Stimulated activated CD4-positive, alpha-beta T cell treated with anti-CD3 and anti-CD28 coated beads, TNF-alpha, amount 100 ng/mL, for 1 hour (primary cell): ENCODE measurements around the gene THRAP3.
"Not testable (repeated sequence)": the region's sequence is repeated elsewhere in the genome, so short reads cannot be mapped to it uniquely, and the experiment has no call there.

Source experiments
- DNase-seq, 3 donors: peaks; one replicate each; pipeline ENCODE4 v3.0.0-alpha.2; 2020; ENCODE audit warnings: low read depth in 3 of 3, low spot score in 1 of 3

Gene THRAP3

DNA sequence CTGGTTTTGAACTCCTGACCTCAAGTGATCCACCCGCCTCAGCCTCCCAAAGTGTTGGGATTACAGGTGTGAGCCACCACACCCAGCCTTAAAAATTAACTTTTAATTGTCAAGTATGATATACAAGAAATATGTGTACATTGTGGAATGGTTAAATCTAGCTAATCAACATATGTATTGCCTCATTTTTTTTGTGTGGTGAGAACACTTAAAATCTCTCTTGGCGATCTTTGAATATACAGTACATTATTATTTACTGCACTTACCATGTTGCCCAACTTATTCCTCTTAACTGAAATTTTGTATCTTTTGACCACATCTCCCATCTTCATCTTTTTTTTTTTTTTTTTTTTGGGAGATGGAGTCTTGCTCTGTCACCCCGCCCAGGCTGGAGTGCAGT is 23.3 kb downstream of the THRAP3 start:
- no peak for DNase-seq

DNA sequence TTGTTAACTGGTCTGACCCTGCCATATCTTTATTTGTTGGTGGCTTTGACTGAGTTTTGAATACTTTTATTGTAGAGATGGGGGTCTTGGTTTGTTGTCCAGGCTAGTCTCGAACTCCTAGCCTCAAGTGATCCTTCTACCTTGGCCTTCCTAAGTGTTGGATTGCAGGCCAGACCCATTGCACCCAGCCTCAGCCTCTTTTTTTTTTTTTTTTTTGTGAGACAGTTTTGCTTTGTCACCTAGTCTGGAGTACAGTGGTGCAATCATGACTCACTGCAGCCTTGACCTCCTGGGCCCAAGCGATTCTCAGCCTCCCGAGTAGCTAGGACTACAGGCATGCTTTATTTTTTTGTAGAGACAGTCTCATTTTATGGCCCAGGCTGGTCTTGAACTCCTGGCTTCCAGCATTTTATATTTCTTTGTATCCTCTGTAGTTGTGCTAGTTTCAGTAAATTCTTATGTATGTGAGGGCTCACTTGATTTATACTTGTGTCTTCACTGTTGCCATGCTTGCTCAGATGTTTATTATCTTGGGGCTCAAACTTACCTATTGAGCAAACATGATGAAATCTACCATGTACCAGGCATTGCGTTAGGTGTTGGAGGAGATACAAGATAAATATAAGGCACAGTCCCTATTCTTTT is 24.1 kb downstream of the THRAP3 start:
- DNase-seq, result no peak

DNA sequence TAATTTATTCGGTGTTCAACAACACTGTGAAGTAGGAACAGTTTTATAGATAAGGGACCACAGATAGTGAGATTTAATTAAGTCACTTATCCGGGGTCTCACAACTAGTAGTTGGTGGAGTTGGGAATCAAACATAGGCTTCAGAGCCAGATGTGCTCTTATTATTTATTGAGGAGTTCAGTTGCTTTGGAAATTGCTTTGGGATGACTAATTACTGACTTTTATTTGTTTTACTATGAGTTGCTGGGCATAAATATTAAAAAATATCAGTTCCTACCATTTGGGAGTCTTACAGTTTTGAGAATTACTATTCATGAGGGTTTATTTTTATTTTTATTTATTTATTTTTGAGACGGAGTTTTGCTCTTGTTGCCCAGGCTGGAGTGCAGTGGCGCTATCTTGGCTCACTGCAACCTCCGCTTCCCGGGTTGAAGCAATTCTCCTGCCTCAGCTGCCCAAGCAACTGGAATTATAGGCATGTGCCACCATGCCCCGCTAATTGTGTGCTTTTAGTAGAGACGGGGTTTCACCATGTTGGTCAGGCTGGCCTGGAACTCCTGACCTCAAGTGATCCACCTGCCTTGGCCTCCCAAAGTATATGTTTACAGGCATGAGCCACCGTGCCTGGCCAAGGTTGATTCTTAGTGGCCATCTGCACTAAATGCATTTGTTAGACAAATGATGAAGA is 27.7 kb downstream of the THRAP3 start:
- no peak for DNase-seq

DNA sequence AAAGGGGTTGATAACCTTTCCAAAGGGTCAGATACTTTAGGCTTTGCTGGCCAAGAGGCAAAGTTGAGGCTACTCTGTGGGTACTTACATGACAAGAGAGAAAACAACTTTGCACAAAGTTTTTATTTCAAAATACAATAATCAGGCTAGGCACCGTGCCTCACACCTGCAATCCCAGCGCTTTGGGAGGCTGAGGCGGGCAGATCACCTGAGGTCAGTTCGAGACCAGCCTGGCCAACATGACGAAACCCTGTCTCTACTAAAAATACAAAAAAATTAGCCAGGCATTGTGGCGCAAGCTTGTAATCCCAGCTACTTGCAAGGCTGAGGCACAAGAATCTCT is 28.2 kb downstream of the THRAP3 start:
- not testable (repeated sequence) for DNase-seq

DNA sequence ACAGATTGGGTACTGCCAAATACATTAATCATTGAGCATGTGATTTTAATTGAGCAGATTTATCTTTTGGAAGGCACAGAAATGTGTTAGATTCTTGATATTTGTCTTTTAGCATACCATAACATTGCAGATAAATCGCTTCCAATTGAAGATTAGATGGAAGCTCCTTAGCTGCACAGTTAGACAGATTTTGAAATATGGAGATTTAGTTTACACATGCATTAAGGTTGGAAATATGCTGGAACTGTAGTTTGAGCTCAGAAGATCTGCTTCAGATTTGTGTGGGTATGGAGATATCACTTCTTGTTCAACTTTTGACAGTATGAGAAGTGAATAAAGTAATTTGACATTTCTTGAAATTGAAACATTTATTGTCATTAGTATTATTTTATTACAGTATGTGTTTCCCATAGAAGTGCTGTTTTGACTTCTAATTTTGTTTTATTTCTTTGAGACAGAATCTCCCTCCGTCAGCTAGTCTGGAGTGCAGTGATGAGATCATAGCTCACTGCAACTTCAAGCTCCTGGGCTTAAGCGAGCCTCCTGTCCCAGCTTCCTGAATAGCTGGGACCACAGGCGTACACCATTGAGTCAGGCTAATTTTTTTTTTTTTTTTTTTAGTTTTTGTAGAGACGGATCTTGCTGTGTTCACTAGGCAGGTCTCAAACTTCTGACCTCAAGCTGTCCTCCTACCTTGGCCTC is 29.1 kb downstream of the THRAP3 start:
- no peak for DNase-seq

DNA sequence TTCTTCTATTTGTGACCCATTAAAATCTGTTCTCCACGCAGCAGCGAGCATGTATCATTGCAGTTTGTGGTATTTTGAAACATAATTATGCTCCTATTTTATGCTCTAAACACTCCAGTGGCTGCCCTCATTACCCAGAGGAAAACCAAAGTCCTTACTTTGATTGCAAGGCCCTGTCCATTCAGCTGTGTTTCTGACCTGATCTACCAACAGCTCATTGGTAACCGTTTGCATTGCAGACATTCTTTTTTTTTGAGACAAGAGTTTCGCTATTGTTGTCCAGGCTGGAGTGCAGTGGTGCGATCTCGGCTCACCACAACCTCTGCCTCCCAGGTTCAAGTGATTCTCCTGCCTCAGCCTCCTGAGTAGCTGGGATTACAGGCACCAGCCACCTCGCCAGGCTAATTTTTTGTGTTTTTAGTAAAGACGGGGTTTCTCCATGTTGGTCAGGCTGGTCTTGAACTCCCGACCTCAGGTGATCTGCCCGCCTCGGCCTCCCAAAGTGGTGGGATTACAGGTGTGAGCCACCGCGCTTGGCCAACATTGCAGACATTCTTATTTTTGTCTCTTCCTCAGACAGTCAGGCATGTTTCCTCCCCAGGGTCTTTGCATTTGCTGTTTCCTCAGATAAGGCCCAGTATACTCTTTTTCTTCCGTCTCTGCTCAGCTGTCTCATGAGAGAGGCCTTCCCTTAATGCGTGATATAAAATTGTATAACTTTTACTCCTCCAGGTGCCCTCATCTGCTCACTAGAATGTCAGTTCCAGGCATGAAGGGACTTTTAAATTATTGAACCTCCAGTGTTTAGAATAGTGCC is 32.5 kb downstream of the THRAP3 start:
- DNase-seq, result no peak

DNA sequence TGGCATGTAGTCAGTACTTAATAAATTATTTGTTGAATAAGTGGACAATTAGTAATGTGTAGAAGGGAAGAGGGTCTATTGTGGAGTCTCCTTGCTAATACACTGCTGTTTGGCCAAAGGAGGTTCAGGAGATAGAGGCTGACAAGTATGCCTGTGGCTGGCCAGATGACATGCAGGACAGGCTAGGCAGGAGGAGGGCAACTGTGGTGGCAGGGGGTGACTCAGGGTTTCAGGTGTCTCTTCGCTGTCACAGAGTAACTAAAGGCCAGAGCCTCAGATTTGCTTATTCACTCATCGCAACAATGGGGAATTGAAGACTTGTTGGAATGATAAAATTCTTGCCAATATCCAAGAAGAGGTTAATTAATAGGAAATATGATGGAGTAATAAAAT is 33.1 kb downstream of the THRAP3 start:
- DNase-seq, result no peak

DNA sequence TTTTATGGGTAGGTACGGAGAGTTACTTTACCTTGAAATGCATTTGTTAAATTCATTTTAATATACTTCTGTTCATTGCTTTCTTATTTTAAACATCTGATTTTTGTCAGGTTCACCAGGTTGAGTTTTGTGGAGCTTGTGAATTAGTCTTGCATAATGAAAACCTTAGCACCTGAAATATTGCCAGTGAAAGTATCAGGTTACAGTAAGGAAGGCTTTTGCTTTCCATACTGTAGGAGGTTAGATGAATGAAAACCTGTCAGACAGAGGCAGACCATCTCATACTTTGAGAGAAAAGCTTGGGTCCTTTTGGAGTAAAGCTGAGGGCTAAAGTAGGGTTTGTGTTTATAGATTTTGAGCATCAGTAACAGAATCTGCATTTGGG is 34.7 kb downstream of the THRAP3 start:
- DNase-seq, result no peak

DNA sequence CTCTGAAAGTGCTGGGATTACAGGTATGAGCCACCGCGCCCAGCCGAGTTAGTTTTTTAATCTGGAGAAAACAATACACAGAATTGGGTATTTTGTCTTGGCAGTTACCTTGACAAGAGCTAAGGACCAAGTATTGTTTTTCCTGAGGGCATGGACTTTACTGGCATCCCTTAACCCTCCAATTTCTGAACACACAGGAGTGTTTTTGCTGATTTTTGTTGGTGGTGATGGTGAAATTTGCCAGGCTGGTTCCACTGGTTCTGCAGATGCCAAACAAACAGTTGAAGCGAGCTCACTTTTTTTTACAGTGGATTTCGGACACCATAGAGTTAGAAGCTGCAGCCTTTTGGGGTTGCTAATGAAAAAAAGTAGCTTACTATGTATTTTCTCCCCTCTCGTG is 44.7 kb downstream of the THRAP3 start:
- DNase-seq, result no peak

DNA sequence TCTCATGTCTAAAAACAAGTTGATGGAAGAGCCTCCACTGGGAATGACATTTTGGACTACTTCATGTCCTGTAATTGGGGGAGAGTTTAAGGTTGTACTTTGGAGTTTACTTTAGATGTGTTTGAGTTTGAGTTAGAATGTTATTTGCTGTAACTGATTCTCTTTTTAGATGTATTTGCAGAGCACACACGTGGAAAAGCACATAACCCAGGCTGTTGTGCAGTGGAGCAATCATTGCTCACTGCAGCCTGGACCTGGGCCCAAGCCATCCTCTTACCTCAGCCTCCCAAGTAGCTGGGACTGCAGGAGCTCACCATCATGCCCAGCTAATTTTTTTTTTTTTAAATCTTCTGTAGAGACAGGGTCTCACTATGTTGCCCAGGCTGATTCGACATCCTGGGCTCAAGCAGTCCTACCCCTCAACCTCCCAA is 45.2 kb downstream of the THRAP3 start:
- DNase-seq, result no peak

DNA sequence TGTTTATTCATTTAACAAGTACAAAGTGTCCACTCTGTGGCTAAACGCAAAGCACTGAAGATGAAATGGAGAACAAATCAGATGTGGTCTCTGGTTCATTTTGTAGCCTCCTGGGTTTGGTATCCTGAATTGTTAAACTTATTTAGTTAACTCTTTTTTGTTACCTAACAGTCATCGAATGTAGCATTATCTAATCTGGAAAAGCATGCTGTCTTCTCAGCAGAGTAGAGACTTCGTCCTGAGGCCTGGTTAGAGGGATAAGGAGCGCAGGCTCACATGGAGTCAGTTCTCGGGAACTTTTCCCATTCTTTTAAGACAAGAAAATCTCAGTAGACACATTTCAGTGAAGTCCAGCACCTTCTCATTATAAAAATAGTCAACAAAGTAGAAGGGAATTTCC is 48.8 kb downstream of the THRAP3 start:
- DNase-seq, result no peak

DNA sequence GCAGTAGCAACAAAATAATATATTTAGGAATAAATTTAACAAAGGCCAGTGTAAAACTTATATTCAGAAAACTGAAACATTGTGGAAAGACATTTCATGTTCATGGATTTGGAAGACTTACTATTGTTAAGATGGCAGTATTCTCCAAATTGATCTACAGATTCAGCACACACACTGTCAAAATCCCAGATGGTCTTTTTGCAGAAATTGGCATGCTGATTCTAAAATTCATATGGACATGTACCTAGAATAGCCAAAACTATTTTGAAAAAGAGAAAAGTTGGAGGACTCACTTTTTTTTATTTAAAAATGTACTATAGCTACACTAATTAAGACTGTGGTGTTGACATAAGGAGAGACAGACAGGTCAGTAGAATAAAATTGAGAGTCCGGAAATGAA is 50.0 kb downstream of the THRAP3 start:
- DNase-seq, result no peak

DNA sequence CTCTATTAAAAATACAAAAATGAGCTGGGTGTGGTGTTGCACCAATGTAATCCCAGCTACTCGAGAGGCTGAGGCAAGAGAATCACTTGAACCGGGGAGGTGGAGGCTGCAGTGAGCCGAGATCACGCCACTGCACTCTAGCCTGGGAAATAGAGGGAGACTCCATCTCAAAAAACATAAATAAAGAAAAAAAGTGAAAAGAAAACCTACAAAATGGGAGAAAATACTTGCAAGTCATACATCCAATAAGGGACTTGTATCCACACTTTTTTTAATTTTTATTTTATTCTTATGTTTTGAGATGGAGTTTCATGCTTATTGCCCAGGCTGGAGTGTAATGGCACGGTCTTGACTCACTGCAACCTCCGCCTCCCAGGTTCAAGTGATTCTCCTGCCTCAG is 52.4 kb downstream of the THRAP3 start:
- DNase-seq, result no peak

DNA sequence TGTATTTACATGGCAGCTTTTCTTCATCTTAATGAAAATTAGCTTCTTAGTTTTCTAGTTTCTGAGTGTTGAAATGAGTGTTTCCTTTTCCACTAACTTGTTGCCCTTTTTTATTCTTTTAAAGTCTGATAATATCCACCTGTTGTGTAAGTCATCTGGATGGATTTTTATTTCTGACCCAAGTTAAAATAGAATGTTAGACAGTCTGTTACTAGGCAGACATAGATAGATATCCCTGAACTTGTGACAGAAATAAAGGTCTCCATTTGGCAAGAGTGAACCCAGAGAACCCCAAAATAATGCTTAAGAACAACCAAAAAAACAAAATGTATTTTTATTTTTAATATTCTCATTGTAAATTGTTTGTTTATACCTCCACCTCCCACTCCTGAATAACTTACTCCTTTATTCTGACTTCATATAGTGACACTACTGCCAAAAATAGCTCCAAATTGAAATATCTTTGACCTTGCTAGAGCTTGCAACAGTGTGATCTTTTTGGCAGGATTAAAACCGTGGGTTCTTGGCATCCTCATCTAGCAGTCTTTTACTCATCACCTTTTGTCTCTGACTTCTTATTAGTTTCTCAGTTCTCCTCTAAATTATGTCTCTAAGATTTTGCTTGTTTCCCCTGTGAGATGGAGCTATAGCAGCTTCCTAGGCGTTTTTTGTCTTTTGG is 55.0 kb downstream of the THRAP3 start:
- no peak for DNase-seq

DNA sequence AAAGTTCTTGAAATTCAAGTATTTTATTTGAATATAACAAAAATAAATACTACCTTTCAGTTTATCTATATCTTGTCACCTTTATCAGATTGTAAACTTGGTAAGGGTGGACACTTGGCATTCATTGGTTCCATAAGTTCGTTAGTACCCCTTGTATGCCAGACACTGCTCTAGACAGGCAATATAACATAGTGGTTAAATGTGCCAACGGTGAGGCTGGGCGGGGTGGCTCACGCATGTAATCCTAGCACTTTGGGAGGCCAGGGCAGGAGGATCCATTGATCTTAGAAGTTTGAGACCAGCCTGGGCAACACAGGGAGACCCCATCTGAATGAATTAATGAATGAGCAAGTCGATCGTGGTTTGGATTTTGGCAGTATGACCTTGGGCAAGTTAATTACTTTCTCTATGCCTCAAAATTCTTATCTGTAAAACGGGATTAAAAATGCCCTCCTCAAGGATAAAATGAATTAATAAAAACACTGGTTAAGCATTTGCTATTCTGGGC is 55.6 kb downstream of the THRAP3 start:
- DNase-seq, result no peak

DNA sequence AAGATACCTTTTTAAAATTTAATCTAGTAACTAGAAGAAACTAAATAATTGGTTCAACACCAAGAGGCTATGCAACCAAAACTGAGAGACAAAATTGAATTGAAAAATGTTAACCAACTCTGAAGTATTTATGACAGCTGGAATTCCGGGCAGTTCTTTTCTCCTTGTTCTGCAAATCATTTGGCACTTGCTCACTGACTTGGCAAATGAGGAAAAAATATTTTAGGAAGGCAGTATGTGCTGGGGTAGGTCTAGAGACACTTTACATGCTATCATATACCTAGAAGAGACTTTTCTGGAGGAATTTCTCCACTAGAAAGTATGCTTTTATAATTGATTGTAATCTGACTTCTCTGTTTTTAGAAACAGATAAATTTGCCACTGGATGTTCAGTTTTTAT is 59.8 kb downstream of the THRAP3 start:
- DNase-seq, result no peak

DNA sequence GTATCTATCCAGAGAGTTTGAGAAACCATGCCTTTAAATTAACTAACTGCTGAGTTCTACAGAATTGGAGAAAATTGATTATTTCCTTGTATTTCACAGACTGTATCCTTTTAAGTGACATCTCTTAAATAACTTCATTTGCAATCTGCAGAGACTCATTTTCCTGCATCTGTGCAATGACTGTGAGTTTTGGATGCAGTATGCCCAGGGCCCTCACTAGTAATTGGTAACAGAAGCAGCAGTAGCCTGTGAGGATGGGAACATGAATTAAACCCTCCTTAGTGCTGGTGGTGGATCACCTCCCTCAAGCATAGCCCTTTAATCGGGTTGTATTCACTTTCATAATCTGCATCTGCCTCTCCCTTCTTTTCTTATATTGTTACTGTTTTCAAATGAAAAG is 60.3 kb downstream of the THRAP3 start:
- DNase-seq, result no peak

DNA sequence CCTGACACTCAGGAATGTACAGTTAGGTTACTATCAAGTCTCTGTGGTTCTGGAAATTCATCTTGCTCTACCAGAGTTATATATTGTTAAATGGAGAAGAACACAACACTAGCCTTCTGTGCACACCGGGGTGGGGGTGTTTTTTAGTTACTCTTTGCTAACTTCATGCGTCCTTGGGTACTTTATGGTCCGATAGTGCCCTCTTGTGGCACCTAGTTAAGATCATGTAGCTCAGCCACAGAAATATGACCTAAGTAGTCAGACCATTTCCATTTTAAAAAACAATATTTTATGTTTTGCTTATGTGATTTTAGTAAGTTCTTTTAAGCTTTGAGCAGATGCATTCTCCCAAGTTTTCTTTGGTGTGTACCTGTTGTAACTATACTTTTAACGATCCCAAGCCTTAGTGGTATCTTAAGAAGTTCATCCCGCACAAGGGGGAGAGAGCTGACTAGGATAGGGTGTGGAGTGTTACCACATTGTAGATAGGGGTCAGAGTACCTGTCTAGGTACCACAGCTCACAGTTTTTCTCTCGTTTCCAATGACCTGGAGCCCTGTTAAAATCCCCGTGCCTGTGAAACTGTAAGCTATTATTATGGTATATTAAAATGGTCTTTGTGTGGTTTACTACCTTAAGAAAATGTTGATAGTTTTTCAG is 61.3 kb downstream of the THRAP3 start:
- DNase-seq, result peak in 1 of 3 donors; percentile 15

DNA sequence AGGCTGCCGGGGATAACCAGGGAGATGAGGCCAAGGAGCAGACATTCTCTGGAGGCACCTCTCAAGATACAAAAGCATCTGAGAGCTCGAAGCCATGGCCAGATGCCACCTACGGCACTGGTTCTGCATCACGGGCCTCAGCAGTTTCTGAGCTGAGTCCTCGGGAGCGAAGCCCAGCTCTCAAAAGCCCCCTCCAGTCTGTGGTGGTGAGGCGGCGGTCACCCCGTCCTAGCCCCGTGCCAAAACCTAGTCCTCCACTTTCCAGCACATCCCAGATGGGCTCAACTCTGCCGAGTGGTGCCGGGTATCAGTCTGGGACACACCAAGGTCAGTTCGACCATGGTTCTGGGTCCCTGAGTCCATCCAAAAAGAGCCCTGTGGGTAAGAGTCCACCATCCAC is 62.6 kb downstream of the THRAP3 start:
- no peak for DNase-seq

DNA sequence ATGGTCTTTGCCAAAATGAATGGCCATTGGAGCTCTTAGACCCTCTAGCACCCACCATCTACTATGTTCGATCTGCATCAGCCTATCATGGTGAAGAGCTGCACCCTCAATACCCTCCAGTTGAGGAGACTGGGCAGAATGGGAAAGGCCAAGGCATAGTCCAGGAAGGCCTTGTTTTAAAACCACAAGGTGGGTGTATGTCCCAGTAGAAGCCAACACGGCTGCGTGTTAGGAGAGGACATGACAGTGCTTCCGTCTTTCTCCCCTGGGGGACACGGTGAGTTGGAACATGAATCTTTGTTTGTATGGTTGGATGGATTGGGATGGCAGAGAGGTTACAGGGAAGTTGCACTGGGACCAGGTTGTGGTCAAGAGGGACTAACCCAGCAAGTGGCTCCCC is 63.4 kb downstream of the THRAP3 start:
- DNase-seq, result no peak

DNA sequence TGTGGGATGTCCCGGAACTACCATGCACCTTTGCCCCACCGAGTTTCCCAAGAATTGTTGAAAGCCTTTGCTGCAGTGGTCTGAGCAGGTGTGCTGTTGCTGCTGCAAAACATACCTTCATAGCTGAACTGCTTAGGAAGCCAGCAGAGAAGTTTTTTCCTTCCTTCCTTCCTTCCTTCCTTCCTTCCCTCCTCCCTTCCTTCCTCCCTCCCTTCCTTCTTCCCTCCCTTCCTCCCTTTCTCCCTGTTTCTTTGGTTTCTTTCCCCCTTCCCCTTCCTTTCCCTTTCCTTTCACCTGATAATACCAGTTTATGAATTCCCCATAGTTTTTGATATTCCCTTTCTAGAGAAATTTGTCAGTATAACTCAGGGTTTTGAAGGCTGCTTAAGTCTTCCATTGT is 71.1 kb downstream of the THRAP3 start:
- DNase-seq, result no peak
